Measurements from ENCODE around the gene NDUFA5.
A peak's percentile ranks its signal among the peaks of the same experiment; 100 is the strongest.
"Not testable (repeated sequence)": the region's sequence is repeated elsewhere in the genome, so short reads cannot be mapped to it uniquely, and the experiment has no call there.

Gene NDUFA5

GRCh38 chr7:123557016-123557397 lies 611 bp downstream of the NDUFA5 start:
- no peak for DNase-seq (ENCODE audit: low spot score)

GRCh38 chr7:123555484-123555883 lies 2.1 kb downstream of the NDUFA5 start:
- no peak for DNase-seq (ENCODE audit: low spot score)

GRCh38 chr7:123553159-123553558 lies 4.5 kb downstream of the NDUFA5 start:
- no peak for DNase-seq (ENCODE audit: low spot score)

- no peak for DNase-seq (ENCODE audit: low spot score)
Measured at GRCh38 chr7:123552641-123553040, 5.0 kb downstream of the NDUFA5 start.

- DNase-seq (ENCODE audit: low spot score), result not testable (repeated sequence)
Measured at GRCh38 chr7:123552134-123552533, 5.5 kb downstream of the NDUFA5 start.

- DNase-seq (ENCODE audit: low spot score), result no peak
Measured at GRCh38 chr7:123548406-123548805, 9.2 kb downstream of the NDUFA5 start.

GRCh38 chr7:123539871-123540270 lies 17.7 kb downstream of the NDUFA5 start:
- no peak for DNase-seq (ENCODE audit: low spot score)

GRCh38 chr7:123538897-123539296 lies 18.7 kb downstream of the NDUFA5 start:
- no peak for DNase-seq (ENCODE audit: low spot score)

- no peak for DNase-seq (ENCODE audit: low spot score)
Measured at GRCh38 chr7:123538189-123538714, 19.4 kb downstream of the NDUFA5 start.

GRCh38 chr7:123537026-123537642 lies 20.5 kb downstream of the NDUFA5 start:
- DNase-seq (ENCODE audit: low spot score), result no peak

GRCh38 chr7:123535517-123535916 lies 22.1 kb downstream of the NDUFA5 start:
- no peak for DNase-seq (ENCODE audit: low spot score)

GRCh38 chr7:123534383-123535260 lies 23.0 kb downstream of the NDUFA5 start, which contains the start of gene IQUB:
TSS of gene IQUB (minus strand) at chr7:123534595. CDS start at chr7:123512340, 22,255 bp downstream.
- peak; percentile 96 for DNase-seq (ENCODE audit: low spot score)

- DNase-seq (ENCODE audit: low spot score), result no peak
Measured at GRCh38 chr7:123533929-123534382, 23.7 kb downstream of the NDUFA5 start.

- DNase-seq (ENCODE audit: low spot score), result no peak
Measured at GRCh38 chr7:123533553-123533917, 24.1 kb downstream of the NDUFA5 start.

GRCh38 chr7:123532788-123533552 lies 24.6 kb downstream of the NDUFA5 start:
- peak; percentile 27 for DNase-seq (ENCODE audit: low spot score)

- not testable (repeated sequence) for DNase-seq (ENCODE audit: low spot score)
Measured at GRCh38 chr7:123532343-123532742, 25.3 kb downstream of the NDUFA5 start.

- DNase-seq (ENCODE audit: low spot score), result not testable (repeated sequence)
Measured at GRCh38 chr7:123530035-123530591, 27.5 kb downstream of the NDUFA5 start.

- DNase-seq (ENCODE audit: low spot score), result no peak
Measured at GRCh38 chr7:123528265-123528664, 29.4 kb downstream of the NDUFA5 start.

GRCh38 chr7:123527712-123528225 lies 29.8 kb downstream of the NDUFA5 start:
- DNase-seq (ENCODE audit: low spot score), result not testable (repeated sequence)

- DNase-seq (ENCODE audit: low spot score), result not testable (repeated sequence)
Measured at GRCh38 chr7:123526533-123526932, 31.1 kb downstream of the NDUFA5 start.

- DNase-seq (ENCODE audit: low spot score), result no peak
Measured at GRCh38 chr7:123522066-123522465, 35.6 kb downstream of the NDUFA5 start.

- DNase-seq (ENCODE audit: low spot score), result no peak
Measured at GRCh38 chr7:123505221-123505620, 52.4 kb downstream of the NDUFA5 start.

All from activated CD4-positive, alpha-beta T cell treated with anti-CD3 and anti-CD28 coated beads, Interleukin-2, Interleukin-4, amounts not matched to agents 100 ng/mL and 50 ng/mL, durations not matched to agents 16 hours and 8 hours (primary cell).